ENCODE data around the gene VTCN1. TPM values are rescaled to one million over a fixed set of nuclear protein-coding genes. Genes with fewer than 3 reads are reported as not detected.

VTCN1 gene
- total and polyA plus RNA-seq, 2 of the 13 experiments (the other 11 are each of a cell fraction or from before 2014, with no cell fraction given), result not detected

DNA sequence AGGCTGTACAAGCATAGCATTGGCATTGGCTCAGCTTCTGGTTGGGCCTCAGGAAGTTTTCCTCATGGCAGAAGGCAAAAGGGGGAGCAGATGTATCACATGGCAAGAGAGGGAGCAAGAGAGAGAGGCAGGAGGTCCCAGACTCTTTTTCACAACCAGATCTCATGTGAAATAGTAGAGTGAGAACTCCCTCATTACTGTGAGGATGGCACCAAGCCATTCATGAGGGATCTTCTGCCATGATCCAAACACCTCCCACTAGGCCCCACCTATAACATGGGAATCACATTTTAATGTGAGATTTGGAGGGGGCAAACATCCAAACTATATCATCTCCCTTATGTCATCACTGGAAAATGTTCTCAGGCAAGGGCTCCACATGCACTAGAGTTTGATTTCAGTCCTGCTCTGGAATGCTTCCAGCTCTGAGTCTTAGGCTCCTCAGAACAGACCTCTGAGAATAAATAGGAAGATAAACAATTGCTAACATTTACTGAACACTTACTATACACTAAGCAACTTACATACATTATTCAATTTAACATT, 39.4 kb upstream of the VTCN1 start (continued):
- TF ChIP-seq, protein P1, sequence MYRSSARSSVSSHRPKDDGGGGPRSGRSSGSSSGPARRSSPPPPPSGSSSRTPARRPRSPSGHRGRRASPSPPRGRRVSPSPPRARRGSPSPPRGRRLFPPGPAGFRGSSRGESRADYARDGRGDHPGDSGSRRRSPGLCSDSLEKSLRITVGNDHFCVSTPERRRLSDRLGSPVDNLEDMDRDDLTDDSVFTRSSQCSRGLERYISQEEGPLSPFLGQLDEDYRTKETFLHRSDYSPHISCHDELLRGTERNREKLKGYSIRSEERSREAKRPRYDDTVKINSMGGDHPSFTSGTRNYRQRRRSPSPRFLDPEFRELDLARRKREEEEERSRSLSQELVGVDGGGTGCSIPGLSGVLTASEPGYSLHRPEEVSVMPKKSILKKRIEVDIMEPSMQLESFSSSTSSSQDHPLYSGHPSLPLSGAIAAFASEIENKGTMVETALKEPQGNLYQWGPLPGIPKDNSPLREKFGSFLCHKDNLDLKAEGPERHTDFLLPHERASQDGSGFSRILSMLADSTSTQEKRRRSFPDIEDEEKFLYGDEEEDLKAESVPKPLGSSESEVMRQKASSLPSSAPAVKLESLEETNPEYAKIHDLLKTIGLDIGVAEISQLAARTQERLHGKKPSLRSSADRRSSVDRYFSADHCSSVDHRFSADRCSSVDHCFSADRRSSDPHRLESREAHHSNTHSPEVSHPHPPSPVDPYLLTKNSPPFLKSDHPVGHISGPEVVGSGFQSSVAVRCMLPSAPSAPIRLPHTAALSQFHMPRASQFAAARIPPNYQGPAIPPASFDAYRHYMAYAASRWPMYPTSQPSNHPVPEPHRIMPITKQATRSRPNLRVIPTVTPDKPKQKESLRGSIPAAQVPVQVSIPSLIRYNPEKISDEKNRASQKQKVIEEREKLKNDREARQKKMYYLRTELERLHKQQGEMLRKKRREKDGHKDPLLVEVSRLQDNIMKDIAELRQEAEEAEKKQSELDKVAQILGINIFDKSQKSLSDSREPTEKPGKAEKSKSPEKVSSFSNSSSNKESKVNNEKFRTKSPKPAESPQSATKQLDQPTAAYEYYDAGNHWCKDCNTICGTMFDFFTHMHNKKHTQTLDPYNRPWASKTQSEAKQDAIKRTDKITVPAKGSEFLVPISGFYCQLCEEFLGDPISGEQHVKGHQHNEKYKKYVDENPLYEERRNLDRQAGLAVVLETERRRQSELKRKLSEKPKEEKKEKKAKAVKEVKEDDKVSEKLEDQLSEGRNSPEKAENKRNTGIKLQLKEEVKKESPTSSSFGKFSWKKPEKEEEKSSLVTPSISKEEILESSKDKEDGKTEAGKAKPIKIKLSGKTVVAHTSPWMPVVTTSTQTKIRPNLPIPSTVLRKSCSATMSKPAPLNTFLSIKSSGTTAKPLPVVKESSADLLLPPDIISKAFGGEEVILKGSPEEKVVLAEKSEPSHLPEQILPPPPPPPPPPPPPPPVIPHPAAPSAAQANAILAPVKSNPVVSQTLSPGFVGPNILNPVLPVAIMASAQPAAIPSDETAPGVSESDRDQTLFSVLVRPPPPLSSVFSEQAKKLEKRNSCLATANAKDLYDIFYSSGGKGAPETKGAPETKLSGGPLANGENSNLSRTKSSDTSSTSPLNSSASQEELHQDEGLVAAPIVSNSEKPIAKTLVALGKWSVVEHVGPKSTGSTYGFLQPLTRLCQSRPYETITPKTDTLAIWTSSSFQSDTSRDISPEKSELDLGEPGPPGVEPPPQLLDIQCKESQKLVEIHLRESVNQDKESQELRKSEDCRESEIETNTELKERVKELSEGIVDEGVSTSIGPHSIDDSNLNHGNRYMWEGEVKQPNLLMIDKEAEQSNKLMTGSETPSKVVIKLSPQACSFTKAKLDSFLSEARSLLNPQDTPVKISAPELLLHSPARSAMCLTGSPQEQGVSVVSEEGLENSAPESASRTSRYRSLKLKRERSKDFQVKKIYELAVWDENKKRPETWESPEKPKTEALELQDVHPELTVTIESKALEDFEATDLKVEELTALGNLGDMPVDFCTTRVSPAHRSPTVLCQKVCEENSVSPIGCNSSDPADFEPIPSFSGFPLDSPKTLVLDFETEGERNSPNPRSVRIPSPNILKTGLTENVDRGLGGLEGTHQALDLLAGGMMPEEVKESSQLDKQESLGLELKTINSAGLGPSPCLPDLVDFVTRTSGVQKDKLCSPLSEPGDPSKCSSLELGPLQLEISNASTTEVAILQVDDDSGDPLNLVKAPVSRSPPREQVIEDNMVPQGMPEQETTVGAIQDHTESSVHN (CRISPR knock-in tag; IDR thresholded peaks at IDR 0.05), result no peak
- no peak for TF ChIP-seq KAT2B (IDR thresholded peaks at IDR 0.05; ENCODE audit: borderline replicate concordance, low read depth, low read length)
- TF ChIP-seq NONO (IDR thresholded peaks at IDR 0.05), result no peak
- TF ChIP-seq NONO (CRISPR knock-in tag; conservative IDR thresholded peaks at IDR 0.05), result no peak
- TF ChIP-seq ZBTB7A (CRISPR knock-in tag; IDR thresholded peaks at IDR 0.05), result no peak

DNA sequence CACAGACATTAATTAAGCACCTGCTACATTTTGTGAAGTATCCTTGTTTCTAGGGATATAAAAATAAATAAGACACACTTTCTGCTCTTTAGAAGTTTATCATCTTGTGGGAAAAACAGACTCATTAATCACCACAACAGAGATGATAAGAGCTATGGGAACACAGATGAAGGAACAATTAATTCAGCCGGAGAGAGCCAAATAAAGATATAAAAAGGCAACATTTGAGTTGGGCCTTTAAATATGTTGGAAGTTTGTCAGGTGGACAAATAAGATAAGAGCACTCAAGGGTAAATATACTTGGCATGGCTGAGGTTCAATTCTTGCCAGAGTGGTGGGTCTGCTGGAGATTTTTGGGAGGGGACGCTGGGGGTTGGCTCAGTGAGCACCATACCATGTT, 34.2 kb upstream of the VTCN1 start:
- Histone ChIP-seq H3K4me3 (replicated peaks in 1 of 3; ENCODE audit: insufficient read depth in 1 of 3, low read depth in 2 of 3, low read length in 3 of 3) (no peak overlapping the region), H3K36me3 (replicated peaks in 1 of 2; ENCODE audit: control insufficient read depth in 1 of 2, insufficient read depth in 2 of 2, low read length in 2 of 2) (no peaks in the 10 kb centered on the region), H2AFZ (ENCODE audit: low read length) (no peak overlapping the region), H3K27me3 (ENCODE audit: control insufficient read depth in 1 of 2, insufficient read depth in 2 of 2, low read length in 2 of 2) (peaks cover 0 to 3% of the 10 kb centered on the region in 2 experiments; a peak in 1 of 5 replicates), H3K4me2 (ENCODE audit: low read depth, low read length) (no peak overlapping the region), H3K79me2 (ENCODE audit: insufficient read depth, low read length) (no peaks in the 10 kb centered on the region), H3K9me3 (ENCODE audit: low read length) (no peaks in the 10 kb centered on the region), H4K20me1 (ENCODE audit: insufficient read depth, low read length) (no peaks in the 10 kb centered on the region), H3K4me1 (ENCODE audit: insufficient read depth, low read length) (no peaks in the 10 kb centered on the region), H3K27ac (ENCODE audit: extremely low read length, insufficient read depth, low read length) (no peak overlapping the region), H3K9ac (ENCODE audit: insufficient read depth, low read depth, low read length) (no peak overlapping the region)
- TF ChIP-seq HMGA1 (CRISPR knock-in tag; conservative IDR thresholded peaks at IDR 0.05) (no peak), ZSCAN21 (CRISPR knock-in tag; IDR thresholded peaks at IDR 0.05; ENCODE audit: borderline replicate concordance) (no peak), MYNN (CRISPR knock-in tag; IDR thresholded peaks at IDR 0.05; ENCODE audit: low read depth) (no peak), SRF (IDR thresholded peaks at IDR 0.05; ENCODE audit: low read depth, low read length) (no peak), POLR2G (IDR thresholded peaks at IDR 0.05; ENCODE audit: low read depth, low read length) (no peak), ZNF256 (CRISPR knock-in tag; conservative IDR thresholded peaks at IDR 0.05) (no peak), ZNF543 (CRISPR knock-in tag; IDR thresholded peaks at IDR 0.05) (no peak)
- TF ChIP-seq, protein P2, sequence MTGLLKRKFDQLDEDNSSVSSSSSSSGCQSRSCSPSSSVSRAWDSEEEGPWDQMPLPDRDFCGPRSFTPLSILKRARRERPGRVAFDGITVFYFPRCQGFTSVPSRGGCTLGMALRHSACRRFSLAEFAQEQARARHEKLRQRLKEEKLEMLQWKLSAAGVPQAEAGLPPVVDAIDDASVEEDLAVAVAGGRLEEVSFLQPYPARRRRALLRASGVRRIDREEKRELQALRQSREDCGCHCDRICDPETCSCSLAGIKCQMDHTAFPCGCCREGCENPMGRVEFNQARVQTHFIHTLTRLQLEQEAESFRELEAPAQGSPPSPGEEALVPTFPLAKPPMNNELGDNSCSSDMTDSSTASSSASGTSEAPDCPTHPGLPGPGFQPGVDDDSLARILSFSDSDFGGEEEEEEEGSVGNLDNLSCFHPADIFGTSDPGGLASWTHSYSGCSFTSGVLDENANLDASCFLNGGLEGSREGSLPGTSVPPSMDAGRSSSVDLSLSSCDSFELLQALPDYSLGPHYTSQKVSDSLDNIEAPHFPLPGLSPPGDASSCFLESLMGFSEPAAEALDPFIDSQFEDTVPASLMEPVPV (CRISPR knock-in tag; IDR thresholded peaks at IDR 0.05), result no peak
- in situ Hi-C loops (cut with HindIII; ENCODE audit: extremely low pct_ligation_motif_present, low pct_unique_long_range_greater_than_20kb) (no loop called here), intact Hi-C loops (cut with micrococcal nuclease; ENCODE audit: unreplicated experiment) (no loop called here)
- DNase-seq (ENCODE audit: low spot score), result no peak
- WGBS (ENCODE audit: low lambda C conversion rate), result 11% methylated on average over 2 of the region's 2 CpGs
- no peak for FAIRE-seq
- POLR2A ChIA-PET, result no interaction called here
- no peak for ATAC-seq
- CTCF ChIA-PET (ENCODE audit: low intra/inter-chr PET ratio, low total read pairs), result no interaction called here
- BruUV-seq (replicated peaks), result no TSS peak

Data from HepG2 (cell line).